SK-N-SH (cell line): ENCODE results near the gene ECEL1. TPM values are rescaled to one million over a fixed set of nuclear protein-coding genes. Genes with fewer than 3 reads are reported as not detected.

Experiments used
- CTCF ChIA-PET: fragments of 300-600, 350-600 bp; formaldehyde crosslinking; extraction: SDS; loops from one replicate; lab custom pipeline; 2021; lab: Yijun Ruan, JAX
- POLR2A ChIA-PET: fragments of 350-600 bp; sonication (Branson Sonifier 250); formaldehyde crosslinking; extraction: SDS; loops from one replicate; lab custom pipeline; 2020; ENCODE audit warnings: antibody characterized with exemption, inconsistent platforms; lab: Yijun Ruan, JAX
- DNase-seq: peaks from one replicate; pipeline ENCODE4 v3.0.0; 2012
- H2AFZ ChIP-seq: fragments of 200-600 bp; sonication (generic); 2 replicates; pipeline ENCODE4 v1.8.1; 2016; ENCODE audit warnings: antibody characterized with exemption, mild to moderate bottlenecking, low read depth
- H3F3A ChIP-seq: fragments of 200-600 bp; sonication (generic); replicated peaks from 2 replicates; pipeline ENCODE3; 2016; ENCODE audit warnings: antibody characterized with exemption, mild to moderate bottlenecking; ENCODE audit not compliant: insufficient read depth
- H3K27ac ChIP-seq, 2 experiments: fragments of 200-500 bp in 1 of 2; fragments of 200-600 bp in 1 of 2; sonication (Bioruptor generic) in 1 of 2; sonication (generic), shearing (Covaris generic) in 1 of 2; 2 replicates each; pipeline versions ENCODE4 v1.5.1 to v1.6.1; 2014 to 2016; ENCODE audit warnings: low read depth in 2 of 2, inconsistent platforms in 1 of 2, low read length in 1 of 2, mild to moderate bottlenecking in 1 of 2, mixed read lengths in 1 of 2
- H3K27me3 ChIP-seq: fragments of 200-600 bp; sonication (generic), shearing (Covaris generic); 2 replicates; pipeline ENCODE4 v1.6.1; 2016; ENCODE audit warnings: mixed run types; ENCODE audit not compliant: insufficient read depth
- H3K36me3 ChIP-seq, 2 experiments: fragments of 200-500 bp in 1 of 2; fragments of 200-600 bp in 1 of 2; sonication (Bioruptor generic) in 1 of 2; sonication (generic) in 1 of 2; replicated peaks in 1 of 2; 2 replicates each; pipeline versions ENCODE3 to v1.5.1; 2014 to 2016; ENCODE audit warnings: low read length in 1 of 2, mild to moderate bottlenecking in 1 of 2; ENCODE audit not compliant: insufficient read depth in 2 of 2, control insufficient read depth in 1 of 2
- H3K4me1 ChIP-seq, 2 experiments: fragments of 200-500 bp in 1 of 2; fragments of 200-600 bp in 1 of 2; sonication (Bioruptor generic) in 1 of 2; sonication (generic), shearing (Covaris generic) in 1 of 2; 2 replicates each; pipeline versions ENCODE4 v1.5.1 to v1.6.1; 2014 to 2016; ENCODE audit warnings: low read depth in 1 of 2, low read length in 1 of 2, mixed run types in 1 of 2; ENCODE audit not compliant: insufficient read depth in 2 of 2, control insufficient read depth in 1 of 2
- H3K4me2 ChIP-seq: fragments of 200-600 bp; sonication (generic), shearing (Covaris generic); 2 replicates; pipeline ENCODE4 v1.6.1; 2017; ENCODE audit warnings: mixed run types
- H3K4me3 ChIP-seq, 2 experiments: fragments of 200-500 bp in 1 of 2; fragments of 200-600 bp in 1 of 2; sonication (Bioruptor generic) in 1 of 2; sonication (generic), shearing (Covaris generic) in 1 of 2; 2 replicates each; pipeline versions ENCODE4 v1.5.1 to v1.8.1; 2014 to 2016; ENCODE audit warnings: low read depth in 2 of 2, inconsistent platforms in 1 of 2, low read length in 1 of 2, mild to moderate bottlenecking in 1 of 2, mixed read lengths in 1 of 2, moderate library complexity in 1 of 2
- H3K79me2 ChIP-seq: fragments of 200-600 bp; sonication (generic); 2 replicates; pipeline ENCODE4 v1.8.1; 2017; ENCODE audit warnings: mild to moderate bottlenecking; ENCODE audit not compliant: insufficient read depth
- H3K9ac ChIP-seq: fragments of 200-600 bp; sonication (generic); 2 replicates; pipeline ENCODE4 v1.6.1; 2017; ENCODE audit warnings: mixed run types
- H3K9me2 ChIP-seq: fragments of 200-600 bp; sonication (generic); 2 replicates; pipeline ENCODE4 v1.6.1; 2017; ENCODE audit warnings: mixed run types
- H3K9me3 ChIP-seq: fragments of 200-600 bp; sonication (generic); 2 replicates; pipeline ENCODE4 v1.6.1; 2017; ENCODE audit warnings: mixed run types, mild to moderate bottlenecking, moderate library complexity
- H4K20me1 ChIP-seq: fragments of 200-600 bp; sonication (generic); 2 replicates; pipeline ENCODE4 v1.6.1; 2017; ENCODE audit warnings: mild to moderate bottlenecking, mixed run types; ENCODE audit not compliant: insufficient read depth
- EP300 ChIP-seq, 2 experiments: IDR thresholded peaks; 2 replicates each; pipeline versions ENCODE4 v1.4.0 to v1.6.1; 2012; ENCODE audit warnings: borderline replicate concordance in 1 of 2, low read depth in 1 of 2, low read length in 1 of 2
- EZH2phosphoT487 ChIP-seq: fragments of 200-600 bp; sonication (generic); IDR thresholded peaks from 2 replicates; pipeline ENCODE4 v1.6.1; 2017; ENCODE audit warnings: low read depth, mixed run types, mild to moderate bottlenecking, antibody characterized with exemption, moderate library complexity, borderline replicate concordance
- JUND ChIP-seq: IDR thresholded peaks from 2 replicates; pipeline ENCODE4 v1.4.0; 2012
- POLR2AphosphoS5 ChIP-seq: IDR thresholded peaks from 2 replicates; pipeline ENCODE4 v1.6.1; 2012; ENCODE audit warnings: low read depth, low read length
- REST ChIP-seq: IDR thresholded peaks from 2 replicates; pipeline ENCODE4 v1.6.1; 2012; ENCODE audit warnings: mild to moderate bottlenecking, low read depth, low read length, moderate library complexity
- RFX5 ChIP-seq: IDR thresholded peaks from 2 replicates; pipeline ENCODE4 v1.6.1; 2012; ENCODE audit warnings: mild to moderate bottlenecking, improper control_type of control experiment, low read length
- SIN3A ChIP-seq: IDR thresholded peaks from 2 replicates; pipeline ENCODE4 v1.6.1; 2012; ENCODE audit warnings: low read depth, mild to moderate bottlenecking, low read length, moderate library complexity, borderline replicate concordance
- TCF12 ChIP-seq: IDR thresholded peaks from 2 replicates; pipeline ENCODE4 v1.4.0; 2012
- ZBTB33 ChIP-seq: IDR thresholded peaks from 2 replicates; pipeline ENCODE4 v1.4.0; 2012; ENCODE audit warnings: low read depth, borderline replicate concordance
- WGBS: methylation state at CpG from one replicate; pipeline ENCODE4 v1.1.6; 2017; ENCODE audit warnings: low lambda C conversion rate; 5-methylcytosine and 5-hydroxymethylcytosine counted together
- polyA plus RNA-seq, 3 experiments: library from polyadenylated mRNA; depleted of rRNA; stranded (reverse); fragments of >200 nt; gene quantifications; 2 replicates each; pipeline ENCODE4 v1.2.3, GENCODE V29; 2012
- TF ChIP-seq, protein P1 (sequence below): IDR thresholded peaks from 2 replicates; pipeline ENCODE4 v1.4.0; 2012; ENCODE audit warnings: low read depth, borderline replicate concordance

The ECEL1 gene
- polyA plus RNA-seq, 1 of the 3 experiments (the other 2 are of a cell fraction) = not detected

GRCh38 chr2:232523402-232523681, 35.7 kb upstream of the ECEL1 start:
- Histone ChIP-seq H3K36me3 (no peaks in the 10 kb centered on the region), H3K9me2 (no peaks in the 10 kb centered on the region), H3K4me1 (peaks cover 0 to 23% of the 10 kb centered on the region in 2 experiments; a peak in 1 of 4 replicates), H4K20me1 (no peaks in the 10 kb centered on the region), H3K27ac (no peak overlapping the region), H3K4me3 (peak overlapping the region in 1 of 2 experiments; percentile 40; a peak in 1 of 4 replicates), H3K9me3 (no peaks in the 10 kb centered on the region), H3F3A (no peaks in the 10 kb centered on the region), H3K4me2 (peak overlapping the region; percentile 76; the same call in 1 of the 2 replicates), H3K79me2 (no peaks in the 10 kb centered on the region)
- WGBS = 3% methylated on average over 11 of the region's 16 CpGs
- no peak for DNase-seq
- ChIA-PET POLR2A (interaction anchor here (1.5 kb wide), 1 partner anchor 27 kb away, joined by 4 read pairs; the partner anchor contains the start of genes EIF4E2 and TIGD1), CTCF (interaction anchor here (0.9 to 9.7 kb wide), 26 partner anchors 8 to 641 kb away, joined by 3 to 196 read pairs (median 6); partner anchors contain the start of genes EIF4E2 and TIGD1)
- TF ChIP-seq EZH2phosphoT487 = no peak
- TF ChIP-seq RFX5 = no peak
- TF ChIP-seq, all 33 proteins: peak for 0
- Histone ChIP-seq H2AFZ (no peak overlapping the region), H3K27me3 (peaks cover 29% of the 10 kb centered on the region), H3K9ac (no peak overlapping the region)

GRCh38 chr2:232522623-232523401, 35.2 kb upstream of the ECEL1 start:
- Histone ChIP-seq H3K9me3 (no peaks in the 10 kb centered on the region), H3K4me1 (peaks cover 0 to 23% of the 10 kb centered on the region in 2 experiments; a peak in 1 of 4 replicates), H3K4me2 (peak overlapping the region; percentile 65; the same call in 1 of the 2 replicates), H3K9me2 (no peaks in the 10 kb centered on the region), H3K27me3 (peaks cover 29% of the 10 kb centered on the region), H3K9ac (no peak overlapping the region), H2AFZ (no peak overlapping the region), H3K4me3 (no peak overlapping the region; a peak in 1 of 4 replicates), H3K36me3 (no peaks in the 10 kb centered on the region), H3K27ac (no peak overlapping the region), H3F3A (no peaks in the 10 kb centered on the region), H3K79me2 (no peaks in the 10 kb centered on the region), H4K20me1 (no peaks in the 10 kb centered on the region)
- ChIA-PET POLR2A (no interaction called here), CTCF (interaction anchor here (0.6 to 9.7 kb wide), 52 partner anchors 10 to 920 kb away, joined by 3 to 196 read pairs (median 4); partner anchors contain the start of genes EIF4E2 and TIGD1)
- no peak for DNase-seq
- no peak for TF ChIP-seq EP300 (IDR thresholded peaks at IDR 0.05; ENCODE audit: borderline replicate concordance in 1 of 2, low read depth in 1 of 2, low read length in 1 of 2)
- TF ChIP-seq, protein P1, sequence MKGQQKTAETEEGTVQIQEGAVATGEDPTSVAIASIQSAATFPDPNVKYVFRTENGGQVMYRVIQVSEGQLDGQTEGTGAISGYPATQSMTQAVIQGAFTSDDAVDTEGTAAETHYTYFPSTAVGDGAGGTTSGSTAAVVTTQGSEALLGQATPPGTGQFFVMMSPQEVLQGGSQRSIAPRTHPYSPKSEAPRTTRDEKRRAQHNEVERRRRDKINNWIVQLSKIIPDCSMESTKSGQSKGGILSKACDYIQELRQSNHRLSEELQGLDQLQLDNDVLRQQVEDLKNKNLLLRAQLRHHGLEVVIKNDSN = no peak
- TF ChIP-seq ZBTB33 = no peak
- TF ChIP-seq TCF12 = no peak
- TF ChIP-seq SIN3A = no peak
- TF ChIP-seq POLR2AphosphoS5 = no peak
- no peak for TF ChIP-seq REST
- TF ChIP-seq JUND = no peak
- no peak for TF ChIP-seq EZH2phosphoT487
- WGBS = 33% methylated on average over 22 of the region's 46 CpGs
